22Rv1 (cell line): ENCODE results near the gene CATSPERB.

Experiments
- ZFX ChIP-seq: fragments of 450-650 bp; IDR thresholded peaks from 2 replicates; pipeline ENCODE4 v1.6.1; 2017; ENCODE audit warnings: antibody characterized with exemption, borderline replicate concordance
- TF ChIP-seq, protein P1 (sequence below): fragments of 450-650 bp; IDR thresholded peaks from 2 replicates; pipeline ENCODE4 v1.5.1; 2017; ENCODE audit warnings: mild to moderate bottlenecking

DNA sequence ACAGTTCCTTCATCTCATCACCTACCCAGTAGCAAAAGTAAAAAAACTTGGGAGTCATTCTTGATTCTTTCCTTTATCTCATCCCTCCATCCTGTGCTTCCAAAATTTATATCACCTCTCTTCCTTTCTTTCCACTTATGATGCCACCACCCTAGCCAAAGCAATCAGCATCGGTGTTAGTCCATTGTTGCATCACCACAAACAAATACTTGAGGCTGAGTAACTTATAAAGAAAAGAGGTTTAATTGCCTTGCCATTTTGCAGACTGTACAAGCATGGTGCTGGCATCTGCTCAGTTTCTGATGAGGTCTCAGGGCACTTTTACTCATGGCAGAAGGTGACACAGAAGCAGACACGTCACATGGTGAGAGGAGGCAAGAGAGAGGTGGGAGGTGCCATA lies 19.8 kb upstream of the CATSPERB start:
- TF ChIP-seq, protein P1, sequence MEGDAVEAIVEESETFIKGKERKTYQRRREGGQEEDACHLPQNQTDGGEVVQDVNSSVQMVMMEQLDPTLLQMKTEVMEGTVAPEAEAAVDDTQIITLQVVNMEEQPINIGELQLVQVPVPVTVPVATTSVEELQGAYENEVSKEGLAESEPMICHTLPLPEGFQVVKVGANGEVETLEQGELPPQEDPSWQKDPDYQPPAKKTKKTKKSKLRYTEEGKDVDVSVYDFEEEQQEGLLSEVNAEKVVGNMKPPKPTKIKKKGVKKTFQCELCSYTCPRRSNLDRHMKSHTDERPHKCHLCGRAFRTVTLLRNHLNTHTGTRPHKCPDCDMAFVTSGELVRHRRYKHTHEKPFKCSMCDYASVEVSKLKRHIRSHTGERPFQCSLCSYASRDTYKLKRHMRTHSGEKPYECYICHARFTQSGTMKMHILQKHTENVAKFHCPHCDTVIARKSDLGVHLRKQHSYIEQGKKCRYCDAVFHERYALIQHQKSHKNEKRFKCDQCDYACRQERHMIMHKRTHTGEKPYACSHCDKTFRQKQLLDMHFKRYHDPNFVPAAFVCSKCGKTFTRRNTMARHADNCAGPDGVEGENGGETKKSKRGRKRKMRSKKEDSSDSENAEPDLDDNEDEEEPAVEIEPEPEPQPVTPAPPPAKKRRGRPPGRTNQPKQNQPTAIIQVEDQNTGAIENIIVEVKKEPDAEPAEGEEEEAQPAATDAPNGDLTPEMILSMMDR = no peak
- TF ChIP-seq ZFX = no peak
